Esophagus squamous epithelium (tissue), 4 donors: Measurements from ENCODE around the gene MMS22L.

Source experiments
- CTCF ChIP-seq, 6 experiments: fragments of 450-650 bp in 4 of 6; fragments of 200-600 bp in 2 of 6; sonication (generic) in 2 of 6; IDR thresholded peaks; one replicate each; pipeline ENCODE4 v1.5.1; 2016 to 2019; ENCODE audit warnings: antibody characterized with exemption in 6 of 6, mild to moderate bottlenecking in 4 of 6, moderate library complexity in 4 of 6
- POLR2A ChIP-seq, 4 donors: fragments of 450-650 bp; IDR thresholded peaks; one replicate each; pipeline ENCODE4 v1.6.1; 2017; ENCODE audit warnings: antibody characterized with exemption in 4 of 4, mild to moderate bottlenecking in 4 of 4, moderate library complexity in 3 of 4

- TF ChIP-seq CTCF (IDR thresholded peaks at IDR 0.05) (no peak), POLR2A (IDR thresholded peaks at IDR 0.05) (no peak)
These were observed 6.3 kb upstream of the MMS22L start for GRCh38 chr6:97289332-97289731.
